ENCODE results near the gene CADM4.
A peak's percentile ranks its signal among the peaks of the same experiment; 100 is the strongest.

The CADM4 gene

GRCh38 chr19:43620061-43621001 is 19.3 kb downstream of the CADM4 start:
- peak overlapping the region; percentile 98 for H3K27ac ChIP-seq
- TF ChIP-seq CTCF (conservative IDR thresholded peaks at IDR 0.05), result no peak

GRCh38 chr19:43619262-43620060 is 20.2 kb downstream of the CADM4 start, which contains the start of gene ZNF428:
Gene ZNF428 (minus strand): TSS chr19:43619629. CDS start chr19:43614304, 5,325 bp downstream.
- TF ChIP-seq CTCF (conservative IDR thresholded peaks at IDR 0.05), result no peak
- H3K27ac ChIP-seq, result peak within 1 kb of the TSS; percentile 98

- no peak for TF ChIP-seq CTCF (conservative IDR thresholded peaks at IDR 0.05)
- peak overlapping the region; percentile 98 for H3K27ac ChIP-seq
These were observed 20.8 kb downstream of the CADM4 start for GRCh38 chr19:43618921-43619261.

GRCh38 chr19:43616954-43617353 is 22.7 kb downstream of the CADM4 start:
- TF ChIP-seq CTCF (conservative IDR thresholded peaks at IDR 0.05), result no peak
- no peak overlapping the region for H3K27ac ChIP-seq

GRCh38 chr19:43616306-43616705 is 23.3 kb downstream of the CADM4 start:
- TF ChIP-seq CTCF (conservative IDR thresholded peaks at IDR 0.05), result no peak
- H3K27ac ChIP-seq, result no peak overlapping the region

GRCh38 chr19:43612374-43612773 is 27.3 kb downstream of the CADM4 start:
- TF ChIP-seq CTCF (conservative IDR thresholded peaks at IDR 0.05), result no peak
- no peak overlapping the region for H3K27ac ChIP-seq

- H3K27ac ChIP-seq, result no peak within 1 kb of the TSS
These were observed 27.9 kb downstream of the CADM4 start, which contains the start of gene SRRM5 for GRCh38 chr19:43611788-43612187. Gene SRRM5 (plus strand): TSS chr19:43612088. CDS start chr19:43612122, 34 bp downstream.

More at GRCh38 chr19:43611788-43612187, 27.9 kb downstream of the CADM4 start, which contains the start of gene SRRM5:
- no peak for TF ChIP-seq CTCF (conservative IDR thresholded peaks at IDR 0.05)
